ENCODE data around the gene PCDH9. TPM values are rescaled to one million over a fixed set of nuclear protein-coding genes. Genes with fewer than 3 reads are reported as not detected.

PCDH9 gene
- total and polyA plus RNA-seq, 10 donors = 0.24 to 8.1 (median 3.8) TPM

GRCh38 chr13:67227131-67227983 lies 2.8 kb downstream of the PCDH9 start:
- intact Hi-C loops (cut with DNase I; ENCODE audit: low total_unique reads) = no loop called here
- TF ChIP-seq POLR2AphosphoS5 (IDR thresholded peaks at IDR 0.05) = no peak
- no peak for TF ChIP-seq CTCF (IDR thresholded peaks at IDR 0.05 in 8 of 11, conservative IDR thresholded peaks at IDR 0.05 in 3 of 11)
- TF ChIP-seq POLR2A (IDR thresholded peaks at IDR 0.05) = no peak
- peaks cover 3 to 63% (median 26%) of the 10 kb centered on the region in 6 donors for H3K4me1 ChIP-seq
- no peak overlapping the region for H3K27ac ChIP-seq
- 85 to 96% (median 90%) methylated on average over 12 of the region's 12 CpGs for WGBS, 5 donors
- peak overlapping the region in 1 of 8 donors; percentile 75 for H3K4me3 ChIP-seq
- H3K27me3 ChIP-seq (replicated peaks in 1 of 7) = peaks cover 0 to 46% (median 7%) of the 10 kb centered on the region in 7 donors
- DNase-seq = no peak
- H3K36me3 ChIP-seq = no peaks in the 10 kb centered on the region
- no peaks in the 10 kb centered on the region for H3K9me3 ChIP-seq

GRCh38 chr13:67226696-67227095 lies 3.4 kb downstream of the PCDH9 start:
- H3K36me3 ChIP-seq = no peaks in the 10 kb centered on the region
- DNase-seq = no peak
- 76 to 91% (median 79%) methylated on average over 6 of the region's 6 CpGs for WGBS, 5 donors
- no peaks in the 10 kb centered on the region for H3K9me3 ChIP-seq
- peaks cover 3 to 63% (median 26%) of the 10 kb centered on the region in 6 donors for H3K4me1 ChIP-seq
- TF ChIP-seq POLR2A (IDR thresholded peaks at IDR 0.05) (no peak), POLR2AphosphoS5 (IDR thresholded peaks at IDR 0.05) (no peak), CTCF (IDR thresholded peaks at IDR 0.05 in 8 of 11, conservative IDR thresholded peaks at IDR 0.05 in 3 of 11) (no peak)
- no peak overlapping the region for H3K4me3 ChIP-seq
- no peak overlapping the region for H3K27ac ChIP-seq
- H3K27me3 ChIP-seq (replicated peaks in 1 of 7) = peaks cover 0 to 45% (median 7%) of the 10 kb centered on the region in 7 donors
- intact Hi-C loops (cut with DNase I; ENCODE audit: low total_unique reads) = no loop called here

DNA sequence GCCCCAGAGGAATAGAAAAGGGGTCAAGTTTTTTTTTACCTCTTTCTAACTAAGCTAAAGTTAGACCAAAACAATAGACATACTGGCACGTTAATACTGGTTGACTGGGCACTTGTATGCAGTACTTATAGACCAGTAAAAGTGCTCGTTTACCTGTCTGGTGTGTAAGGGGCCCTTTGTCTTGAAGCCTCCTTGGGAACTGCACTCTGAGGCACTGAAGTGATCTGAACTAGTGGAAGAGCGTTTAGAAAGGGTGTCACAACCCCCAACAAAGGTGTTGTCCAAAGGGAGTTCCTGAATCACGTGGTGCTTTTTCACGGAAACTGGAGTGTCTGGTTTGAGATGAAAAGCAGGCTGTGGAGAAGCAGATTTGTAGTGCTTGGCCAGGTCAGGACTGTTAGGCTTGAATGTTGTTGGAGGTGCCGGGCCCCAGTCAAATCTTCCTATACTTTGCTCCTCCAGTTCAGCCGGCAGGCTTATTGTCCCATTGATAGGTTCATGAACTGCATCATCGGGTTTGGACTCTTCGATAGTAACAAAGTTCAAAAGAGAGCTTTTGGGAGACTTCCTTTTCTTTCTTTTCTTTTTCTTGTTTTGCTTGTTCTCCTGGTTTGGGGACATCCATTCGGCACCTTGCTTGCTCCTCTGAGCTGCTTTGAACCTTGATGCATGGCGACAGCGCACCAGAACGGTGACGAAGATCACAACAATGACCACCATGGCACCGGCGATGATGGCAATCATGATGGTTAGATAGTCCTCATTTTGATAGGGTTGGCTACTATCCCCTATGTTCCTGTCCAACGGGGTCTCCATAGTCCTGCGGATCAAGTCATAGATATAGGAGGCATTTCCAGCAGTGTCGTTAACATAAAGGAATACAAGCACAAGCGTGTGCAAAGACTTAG lies 4.6 kb downstream of the PCDH9 start:
- Histone ChIP-seq H3K4me3 (no peak overlapping the region), H3K9me3 (no peaks in the 10 kb centered on the region), H3K27me3 (replicated peaks in 1 of 7) (peaks cover 0 to 33% (median under 1%) of the 10 kb centered on the region in 7 donors), H3K4me1 (peaks cover 3 to 57% (median 20%) of the 10 kb centered on the region in 6 donors), H3K27ac (no peak overlapping the region), H3K36me3 (no peaks in the 10 kb centered on the region)
- TF ChIP-seq CTCF (IDR thresholded peaks at IDR 0.05 in 8 of 11, conservative IDR thresholded peaks at IDR 0.05 in 3 of 11) = no peak
- no peak for TF ChIP-seq POLR2AphosphoS5 (IDR thresholded peaks at IDR 0.05)
- no peak for TF ChIP-seq POLR2A (IDR thresholded peaks at IDR 0.05)
- peak; percentile 68 for DNase-seq
- WGBS, 5 donors = 84 to 88% (median 86%) methylated on average over 20 of the region's 20 CpGs
- intact Hi-C loops (cut with DNase I; ENCODE audit: low total_unique reads) = no loop called here
